Measurements from ENCODE around the gene TMEM259. TPM values are rescaled to one million over a fixed set of nuclear protein-coding genes. Genes with fewer than 3 reads are reported as not detected.

The TMEM259 gene
- total and polyA plus RNA-seq, 9 of the 15 experiments (the other 6 are each of a cell fraction or from before 2014, with no cell fraction given), result 0.52 to 231 (median 63.6) TPM

GRCh38 chr19:970695-971094 lies 50.2 kb downstream of the TMEM259 start (continued):
- no peak for TF ChIP-seq NELFE (IDR thresholded peaks at IDR 0.05; ENCODE audit: insufficient read depth, insufficient read length)
- TF ChIP-seq NCOA2 (IDR thresholded peaks at IDR 0.05; ENCODE audit: partially characterized antibody in 2 of 2), result no peak
- no peak for TF ChIP-seq MYBL2 (IDR thresholded peaks at IDR 0.05; ENCODE audit: low read depth)
- no peak for TF ChIP-seq MYBL2 (CRISPR knock-in tag; IDR thresholded peaks at IDR 0.05; ENCODE audit: borderline replicate concordance)
- no peak for TF ChIP-seq ZNF668 (CRISPR knock-in tag; IDR thresholded peaks at IDR 0.05)
- no peak for TF ChIP-seq SOX6 (IDR thresholded peaks at IDR 0.05)
- no peak for TF ChIP-seq KAT7 (CRISPR knock-in tag; IDR thresholded peaks at IDR 0.05; ENCODE audit: borderline replicate concordance)
- no peak for TF ChIP-seq MAX (CRISPR knock-in tag; IDR thresholded peaks at IDR 0.05)
- no peak for TF ChIP-seq ATF6 (CRISPR knock-in tag; IDR thresholded peaks at IDR 0.05)
- no peak for TF ChIP-seq ZBTB34 (CRISPR knock-in tag; IDR thresholded peaks at IDR 0.05)
- no peak for TF ChIP-seq TFE3 (CRISPR knock-in tag; IDR thresholded peaks at IDR 0.05)
- peak; percentile 77; the same call in 1 of the 2 replicates for TF ChIP-seq ZNF445 (CRISPR knock-in tag; IDR thresholded peaks at IDR 0.05; ENCODE audit: low read depth)
- no peak for TF ChIP-seq ZNF398 (CRISPR knock-in tag; IDR thresholded peaks at IDR 0.05)
- no peak for TF ChIP-seq ZKSCAN8 (CRISPR knock-in tag; IDR thresholded peaks at IDR 0.05)
- TF ChIP-seq EHMT2 (IDR thresholded peaks at IDR 0.05), result no peak
- no peak for TF ChIP-seq TAL1 (IDR thresholded peaks at IDR 0.05)
- no peak for TF ChIP-seq CXXC5 (CRISPR knock-in tag; IDR thresholded peaks at IDR 0.05)
- TF ChIP-seq HSF4 (CRISPR knock-in tag; IDR thresholded peaks at IDR 0.05; ENCODE audit: borderline replicate concordance), result no peak
